ENCODE measurements around the gene CADM2. TPM values are rescaled to one million over a fixed set of nuclear protein-coding genes. Genes with fewer than 3 reads are reported as not detected.

The CADM2 gene
- total RNA-seq, 4 donors from 2014 or later, result 1.7 to 34.7 (median 7.9) TPM

GRCh38 chr3:85571835-85572234 lies 613.0 kb downstream of the CADM2 start:
- no peak for TF ChIP-seq CTCF (IDR thresholded peaks at IDR 0.05)
- ATAC-seq (ENCODE audit: low FRiP score), result no peak
- DNase-seq (ENCODE audit: low spot score), result no peak

GRCh38 chr3:85572426-85572825 lies 613.6 kb downstream of the CADM2 start:
- ATAC-seq (ENCODE audit: low FRiP score) (no peak), DNase-seq (ENCODE audit: low spot score) (no peak)
- no peak for TF ChIP-seq CTCF (IDR thresholded peaks at IDR 0.05)

GRCh38 chr3:85572978-85573377 lies 614.2 kb downstream of the CADM2 start:
- TF ChIP-seq CTCF (IDR thresholded peaks at IDR 0.05), result no peak
- no peak for DNase-seq (ENCODE audit: low spot score)
- ATAC-seq (ENCODE audit: low FRiP score), result no peak

- no peak for TF ChIP-seq CTCF (IDR thresholded peaks at IDR 0.05)
- ATAC-seq (ENCODE audit: low FRiP score) (no peak), DNase-seq (ENCODE audit: low spot score) (no peak)
Observed at GRCh38 chr3:85574006-85574705, 615.4 kb downstream of the CADM2 start.

GRCh38 chr3:85576091-85576690 lies 617.4 kb downstream of the CADM2 start:
- DNase-seq (ENCODE audit: low spot score) (no peak), ATAC-seq (ENCODE audit: low FRiP score) (no peak)

GRCh38 chr3:85576697-85577200 lies 618.0 kb downstream of the CADM2 start:
- no peak for TF ChIP-seq CTCF (IDR thresholded peaks at IDR 0.05)
- DNase-seq (ENCODE audit: low spot score), result no peak
- ATAC-seq (ENCODE audit: low FRiP score), result no peak

More at GRCh38 chr3:85576091-85576690, 617.4 kb downstream of the CADM2 start:
- no peak for TF ChIP-seq CTCF (IDR thresholded peaks at IDR 0.05)

Data from omental fat pad (tissue), 4 donors.